Fibroblast of skin of scalp (primary cell): ENCODE measurements around the gene TMEM214.

ENCODE experiments used
- DNase-seq: peaks from one replicate; pipeline ENCODE4 v3.0.0-alpha.2; 2013

Gene TMEM214

DNA sequence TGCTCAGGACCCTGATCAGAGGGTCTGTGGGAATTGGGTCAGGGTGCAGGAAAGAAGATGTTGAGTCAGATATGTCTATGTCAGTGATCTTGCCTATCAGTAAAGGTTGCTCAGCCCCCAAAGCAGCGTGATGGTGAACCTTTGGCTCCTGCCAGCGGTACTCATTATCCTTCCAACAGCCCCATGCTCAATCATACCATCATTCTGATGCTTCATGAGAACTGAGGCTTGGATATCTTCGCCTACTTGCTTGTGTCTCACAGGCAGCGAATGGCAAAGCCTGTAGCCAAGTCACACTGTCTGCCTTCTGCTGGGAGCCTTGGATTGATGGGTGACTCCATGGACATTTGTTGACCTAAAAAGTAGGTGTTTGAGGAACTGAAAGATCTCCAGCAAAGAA lies 19.0 kb upstream of the TMEM214 start:
- DNase-seq = no peak

DNA sequence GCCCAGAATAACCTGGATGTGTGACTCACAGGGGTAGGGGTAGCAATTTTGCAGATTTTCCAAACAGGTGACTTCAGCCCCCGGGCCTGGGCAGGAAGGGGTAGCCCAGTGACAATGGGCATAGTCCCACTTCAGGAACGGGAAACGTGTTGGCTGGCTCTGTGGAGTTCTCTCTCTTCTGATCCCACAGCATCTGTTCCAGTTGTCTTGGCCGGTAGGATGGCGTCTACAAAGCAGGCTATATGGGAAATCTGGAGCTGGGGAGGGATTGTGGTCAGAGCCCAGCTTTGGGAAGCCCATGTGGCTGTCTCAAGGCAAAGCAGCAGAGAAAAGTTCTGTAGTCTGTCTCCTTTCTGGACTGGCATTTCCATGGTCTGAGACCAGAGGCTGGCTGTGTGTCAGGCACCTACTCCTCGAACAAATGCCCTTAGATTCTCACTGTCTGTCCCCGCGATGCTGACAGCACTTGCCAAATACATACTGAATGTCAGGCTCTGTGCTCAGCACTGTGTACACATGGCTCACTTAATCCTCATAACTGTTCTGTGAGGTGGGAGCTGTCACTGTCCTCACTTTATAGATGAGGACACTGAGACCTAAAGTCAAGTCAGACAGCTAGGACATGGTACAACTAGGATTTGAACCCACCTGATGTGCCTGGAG lies 17.9 kb upstream of the TMEM214 start:
- DNase-seq = no peak

DNA sequence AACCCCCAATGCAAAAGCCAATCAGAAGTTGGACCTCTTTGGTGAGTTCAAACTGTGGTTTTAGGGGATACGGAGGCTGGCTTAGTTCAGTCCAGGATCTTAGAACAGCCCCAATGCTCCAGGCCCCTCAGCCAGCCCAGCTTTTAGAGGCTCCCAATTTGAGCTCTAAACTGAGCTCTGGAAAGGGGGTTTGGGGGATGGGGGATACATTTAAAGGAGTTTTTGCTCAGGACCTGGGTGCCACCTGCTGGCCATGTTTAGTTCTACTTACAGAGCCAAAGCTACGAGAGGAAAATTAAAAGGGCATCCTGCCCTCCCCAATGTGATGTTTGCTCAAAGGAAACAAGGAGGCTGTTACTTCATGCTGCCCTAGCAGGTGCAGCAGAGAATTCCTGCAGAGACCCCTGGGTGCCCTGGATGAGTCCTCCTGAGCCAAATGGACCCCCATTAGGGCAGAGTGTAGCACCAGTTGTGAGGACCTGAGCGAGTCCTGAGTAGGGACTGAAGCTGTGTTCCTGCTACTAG lies 15.9 kb upstream of the TMEM214 start:
- peak; percentile 76 for DNase-seq

DNA sequence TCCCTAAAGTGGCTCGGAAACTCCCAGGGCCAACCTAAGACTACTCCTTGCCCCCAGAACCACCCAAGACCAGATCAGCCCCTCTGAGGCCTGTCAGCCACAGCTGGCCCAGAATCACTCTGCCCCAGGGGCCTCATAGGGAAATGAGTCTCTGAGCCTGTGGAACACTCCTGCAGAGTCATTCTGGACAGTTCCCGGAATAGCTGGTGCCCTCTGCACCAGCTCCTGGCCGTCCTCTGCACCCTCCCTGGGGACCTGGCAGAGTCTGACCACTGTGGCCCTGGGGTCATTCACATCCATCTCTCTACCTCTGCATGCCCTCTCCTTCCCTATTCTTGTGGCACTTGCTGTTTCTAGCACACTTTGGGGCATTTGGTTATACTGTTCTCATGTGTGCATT lies 14.6 kb upstream of the TMEM214 start:
- no peak for DNase-seq

DNA sequence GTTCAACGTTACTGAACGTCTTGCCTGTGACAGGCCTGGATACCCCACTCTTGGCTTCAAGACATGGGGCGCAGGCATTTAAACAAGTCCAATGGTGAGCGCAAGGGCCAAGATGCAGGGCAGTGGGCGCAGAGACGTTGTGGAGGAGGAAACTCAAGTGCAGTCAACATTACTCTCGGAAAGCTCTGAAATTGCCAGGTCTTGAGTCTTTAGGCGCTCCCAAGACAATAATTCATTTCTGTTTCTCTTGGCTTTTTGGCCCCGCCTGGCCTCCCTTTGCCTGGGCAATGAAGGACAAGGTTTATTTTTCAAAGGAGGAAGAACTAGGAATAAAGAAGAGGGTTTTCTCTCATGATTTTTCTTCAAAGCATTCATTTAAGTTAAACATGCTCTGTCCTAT lies 13.3 kb upstream of the TMEM214 start:
- DNase-seq = no peak

DNA sequence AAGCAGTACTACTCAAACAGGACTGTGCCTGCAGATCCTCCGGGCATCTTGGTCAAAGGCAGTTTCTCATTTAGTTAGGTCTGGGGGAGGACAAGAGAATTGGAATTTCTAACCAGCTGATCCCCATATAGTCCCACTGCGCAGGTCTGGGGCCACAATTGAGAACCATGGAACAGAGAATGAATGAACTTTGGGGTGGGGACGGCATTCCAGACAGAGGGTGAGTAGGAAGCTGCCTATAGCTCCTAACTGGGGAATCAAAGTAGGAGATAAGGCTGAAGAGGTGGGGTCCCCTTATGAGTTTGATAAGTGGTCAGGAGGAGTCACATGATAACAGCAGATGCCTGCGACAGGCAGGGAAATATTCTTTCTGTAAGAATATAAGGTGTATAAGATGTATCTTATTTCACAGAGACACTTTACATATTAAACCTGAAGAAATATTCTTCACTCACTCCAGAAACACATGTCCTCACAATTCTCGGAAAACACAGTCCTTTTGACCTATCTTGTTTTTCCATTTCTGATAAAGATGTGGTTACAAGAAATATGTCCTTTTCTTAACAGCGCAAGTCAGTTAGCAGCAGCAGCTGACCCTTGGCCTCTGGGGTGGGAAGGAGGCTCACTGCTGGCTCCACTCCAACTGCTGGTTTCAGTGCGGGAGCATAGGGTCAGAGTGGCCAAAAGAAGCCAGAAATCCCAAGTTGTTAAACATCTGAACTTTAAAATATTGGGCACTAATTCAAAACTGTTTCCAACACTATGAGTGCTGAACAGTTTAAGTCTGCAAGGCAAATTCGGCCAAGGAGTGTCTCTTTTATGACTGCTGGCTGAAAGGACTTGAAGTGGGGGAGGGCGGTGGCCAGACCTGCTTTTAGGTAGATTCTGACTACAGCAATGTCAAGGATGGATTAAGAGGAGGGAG lies 12.6 kb upstream of the TMEM214 start:
- no peak for DNase-seq

DNA sequence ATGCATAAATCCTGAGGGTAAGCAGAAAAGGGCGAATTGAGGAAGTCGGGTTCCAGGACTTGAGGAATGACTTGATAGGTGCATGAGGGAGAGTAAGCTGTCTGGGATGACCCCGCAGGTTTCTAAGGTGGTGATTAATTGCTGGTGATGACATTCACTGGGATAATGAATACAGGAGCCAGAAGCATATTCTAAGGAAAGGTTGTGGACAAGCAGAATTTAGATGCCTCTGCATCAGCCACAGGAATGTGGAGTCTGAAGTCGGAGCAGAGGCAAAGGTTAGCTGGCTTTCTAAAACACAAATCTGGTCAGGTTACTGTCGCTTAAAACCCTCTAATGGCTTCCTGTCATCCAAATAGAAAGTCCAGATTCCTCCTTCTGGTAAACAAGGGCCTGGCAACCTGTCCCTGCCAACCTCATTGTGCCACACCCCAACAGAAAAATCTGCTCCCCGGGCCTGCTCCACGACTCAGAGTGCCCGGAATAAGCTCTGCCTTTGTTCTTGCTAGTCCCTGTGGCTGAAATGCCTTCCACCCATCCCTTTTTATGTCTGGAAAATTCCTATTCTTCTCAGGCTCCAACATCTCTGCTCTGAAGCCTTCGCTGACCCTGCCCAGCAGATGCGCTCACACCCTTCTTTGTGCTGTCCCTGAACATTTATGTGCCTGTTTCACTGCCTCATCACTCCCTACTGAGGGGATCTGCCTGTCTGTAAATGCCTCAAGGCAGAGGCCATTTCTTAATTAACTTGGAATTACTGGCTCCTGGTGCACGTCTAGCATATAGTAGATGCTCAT lies 11.3 kb upstream of the TMEM214 start:
- DNase-seq = no peak

DNA sequence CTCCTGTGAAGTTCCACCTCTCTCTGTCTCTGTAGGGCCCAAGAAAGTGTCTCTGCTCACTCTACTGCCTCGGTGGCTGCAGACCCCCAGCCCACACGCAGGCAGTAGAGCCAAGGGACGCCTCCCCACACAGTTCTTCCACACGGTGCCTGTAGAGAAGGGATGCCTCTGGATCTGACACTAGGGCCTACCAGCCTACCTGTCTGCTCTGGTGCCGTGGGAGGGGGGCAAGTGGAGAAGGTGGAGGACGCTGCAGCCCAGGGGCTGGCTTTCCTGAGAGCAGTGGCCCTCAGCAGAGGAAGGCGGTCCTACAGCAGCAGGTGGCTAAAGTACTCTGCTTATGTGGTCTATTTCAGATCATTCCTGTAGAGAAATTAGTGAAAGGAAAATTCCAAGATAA lies 9.0 kb upstream of the TMEM214 start:
- DNase-seq = no peak

DNA sequence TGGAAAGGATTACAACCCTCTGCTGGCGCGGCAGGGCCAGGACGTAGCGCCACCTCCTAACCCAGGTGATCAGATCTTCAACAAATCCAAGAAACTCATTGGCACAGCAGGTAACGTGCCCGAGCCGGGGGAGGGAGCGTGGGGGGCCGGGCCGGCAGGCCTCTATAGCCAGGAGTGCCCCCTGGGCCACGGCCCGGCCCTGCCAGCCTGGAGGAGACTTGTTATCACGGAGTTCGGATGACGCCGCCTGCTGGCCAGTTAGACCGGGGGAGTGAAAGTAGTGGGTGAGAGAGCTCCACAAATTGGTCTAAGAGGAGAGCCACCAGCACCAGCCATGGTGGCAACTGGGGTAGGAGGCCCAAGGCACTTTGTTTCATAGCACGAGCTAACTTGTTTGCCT lies 8.6 kb upstream of the TMEM214 start:
- no peak for DNase-seq

DNA sequence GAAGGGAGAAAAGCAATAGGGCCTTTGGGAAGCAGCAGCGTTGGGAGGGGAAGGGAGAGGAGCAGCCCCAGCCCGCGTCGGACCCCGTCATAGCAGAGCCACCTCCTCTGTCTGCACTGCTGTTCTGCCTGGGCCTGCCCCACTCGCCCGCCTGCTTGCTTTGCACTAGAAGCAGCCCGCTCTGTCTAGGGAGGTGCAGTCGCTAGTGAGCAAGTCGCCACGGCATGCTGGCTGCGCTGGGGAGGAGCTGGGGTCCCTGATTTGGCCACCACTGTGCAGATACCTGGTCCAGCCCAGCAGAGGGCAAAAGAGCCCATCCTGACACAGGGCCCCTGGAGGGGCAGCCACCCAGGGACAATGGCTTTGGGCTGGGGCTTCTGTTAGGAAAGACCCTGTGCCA lies 8.0 kb upstream of the TMEM214 start:
- DNase-seq = no peak

DNA sequence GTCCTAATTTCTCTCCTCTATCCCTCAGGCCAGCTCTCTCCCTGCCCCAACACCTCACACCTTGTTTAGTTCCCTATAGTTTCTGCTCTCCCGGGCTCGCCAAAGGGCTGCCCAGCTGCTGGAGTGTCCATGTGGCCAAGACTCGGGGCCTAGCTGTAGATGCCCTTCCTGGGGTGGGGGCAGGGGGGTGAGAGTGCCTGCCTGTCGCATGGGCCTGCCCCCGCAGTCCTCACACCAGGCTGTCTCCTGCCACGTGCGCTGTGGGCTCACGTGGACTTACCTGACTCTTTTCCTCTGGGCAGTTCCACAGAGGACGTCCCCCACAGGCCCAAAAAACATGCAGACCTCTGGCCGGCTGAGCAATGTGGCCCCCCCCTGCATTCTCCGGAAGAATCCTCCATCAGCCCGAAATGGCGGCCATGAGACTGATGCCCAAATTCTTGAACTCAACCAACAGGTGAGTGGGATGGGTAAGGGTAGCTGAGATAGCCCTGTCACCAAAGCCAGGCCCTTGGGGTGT lies 7.4 kb upstream of the TMEM214 start:
- no peak for DNase-seq

DNA sequence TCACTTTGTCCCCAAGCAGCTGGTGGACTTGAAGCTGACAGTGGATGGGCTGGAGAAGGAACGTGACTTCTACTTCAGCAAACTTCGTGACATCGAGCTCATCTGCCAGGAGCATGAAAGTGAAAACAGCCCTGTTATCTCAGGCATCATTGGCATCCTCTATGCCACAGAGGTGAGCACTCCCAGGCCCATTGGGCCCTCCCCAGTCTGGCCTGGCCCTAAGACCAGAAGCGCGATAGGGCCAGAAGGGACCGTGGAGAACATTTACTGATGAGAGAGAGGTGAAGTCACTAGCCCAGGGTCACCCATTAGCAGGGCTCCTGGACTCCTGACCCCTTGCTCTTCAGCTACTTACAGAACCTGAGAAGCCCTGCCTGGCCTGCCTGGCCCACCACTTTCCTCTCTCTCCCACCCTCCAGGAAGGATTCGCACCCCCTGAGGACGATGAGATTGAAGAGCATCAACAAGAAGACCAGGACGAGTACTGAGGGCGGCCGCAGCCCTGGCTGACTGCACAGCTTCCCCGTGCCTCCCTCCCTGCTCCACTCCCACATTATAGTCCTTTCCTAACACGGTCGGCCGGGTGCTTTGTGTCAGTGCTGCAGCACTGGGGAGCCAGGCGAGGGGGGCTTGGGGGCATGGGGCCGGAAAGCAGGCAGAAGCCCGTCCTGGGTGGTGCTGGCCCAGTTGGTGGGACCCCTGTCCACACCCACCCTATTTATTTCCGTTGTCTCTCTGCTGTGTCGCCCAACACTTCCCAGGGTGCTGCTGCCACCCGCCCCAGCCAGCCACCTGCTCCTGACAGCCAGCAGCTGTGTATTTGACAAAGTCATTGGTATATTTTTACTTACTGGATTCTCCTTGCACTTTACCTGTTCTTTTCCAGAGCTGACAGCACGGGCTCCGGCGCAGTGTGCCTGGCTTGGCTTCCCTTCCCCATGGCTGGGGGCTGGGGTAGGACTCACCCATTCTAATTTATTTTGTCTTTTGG lies 6.6 kb upstream of the TMEM214 start:
- DNase-seq = no peak

DNA sequence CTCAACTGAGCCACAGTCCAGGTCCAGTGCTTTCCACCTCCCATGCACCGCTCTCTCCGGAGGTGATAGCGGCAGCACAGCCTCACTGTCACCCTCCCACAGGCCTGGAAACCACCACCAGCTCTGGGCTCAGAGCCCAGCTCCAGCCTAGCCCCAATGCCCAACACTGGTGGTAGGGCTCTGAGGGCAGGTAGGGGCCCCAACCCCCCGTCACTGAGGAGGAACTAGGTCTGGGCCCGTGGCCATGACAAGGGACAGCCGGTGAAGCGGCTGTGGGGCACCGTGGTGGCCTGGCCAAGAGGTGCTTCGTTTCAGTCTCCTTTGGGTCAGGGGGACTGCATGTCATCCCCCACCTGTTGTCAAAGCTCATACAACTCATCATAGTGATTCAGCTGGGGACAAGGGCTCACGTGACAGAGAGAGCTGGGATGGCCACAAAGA lies 5.5 kb upstream of the TMEM214 start:
- DNase-seq = no peak

DNA sequence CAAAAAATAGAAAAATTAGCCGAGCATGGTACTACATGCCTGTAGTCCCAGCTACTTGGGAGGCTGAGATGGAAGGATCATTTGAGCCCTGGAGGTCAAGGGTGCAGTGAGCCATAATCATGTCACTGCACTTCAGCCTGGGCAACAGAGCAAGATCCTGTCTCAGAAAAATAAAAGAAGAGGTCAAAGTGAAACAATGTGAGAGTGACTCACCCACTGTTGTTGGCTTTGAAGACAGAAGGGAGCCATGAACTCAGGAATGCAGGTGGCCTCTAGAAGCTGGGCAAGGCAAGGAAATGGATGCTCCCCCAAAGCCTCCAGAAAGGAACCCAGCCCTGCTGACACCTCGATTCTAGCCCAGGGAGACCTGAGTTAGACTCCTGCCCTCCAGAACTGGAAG lies 3.7 kb upstream of the TMEM214 start:
- no peak for DNase-seq

DNA sequence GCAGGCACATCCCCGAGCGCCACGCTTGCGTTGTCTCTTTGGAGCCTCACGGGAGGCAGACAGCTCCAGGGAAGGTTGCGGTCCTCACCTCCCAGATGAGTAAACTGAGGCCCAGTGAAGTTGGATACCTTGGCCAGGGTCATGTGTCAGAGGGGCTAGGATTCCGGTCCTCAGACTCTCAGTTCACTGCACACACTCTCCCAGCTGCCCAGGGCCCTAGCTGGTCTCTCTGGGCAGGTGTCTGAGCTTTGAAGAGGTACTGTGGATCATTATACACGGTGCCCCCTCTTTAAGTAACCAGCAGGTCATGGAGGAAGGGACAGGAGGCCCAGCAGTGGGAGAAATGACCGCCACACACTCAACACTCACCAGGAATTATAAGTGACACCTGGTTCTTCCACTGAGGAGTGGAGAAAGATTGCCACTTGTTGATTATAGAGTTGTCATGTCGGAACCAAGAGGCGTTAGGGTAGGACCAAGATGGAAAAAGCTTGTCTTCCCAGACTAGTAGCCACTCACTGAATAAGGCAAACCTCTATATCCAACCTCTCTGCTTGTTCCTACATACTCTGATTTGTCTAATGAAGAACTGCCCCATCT lies 588 bp downstream of the TMEM214 start:
- DNase-seq = no peak

DNA sequence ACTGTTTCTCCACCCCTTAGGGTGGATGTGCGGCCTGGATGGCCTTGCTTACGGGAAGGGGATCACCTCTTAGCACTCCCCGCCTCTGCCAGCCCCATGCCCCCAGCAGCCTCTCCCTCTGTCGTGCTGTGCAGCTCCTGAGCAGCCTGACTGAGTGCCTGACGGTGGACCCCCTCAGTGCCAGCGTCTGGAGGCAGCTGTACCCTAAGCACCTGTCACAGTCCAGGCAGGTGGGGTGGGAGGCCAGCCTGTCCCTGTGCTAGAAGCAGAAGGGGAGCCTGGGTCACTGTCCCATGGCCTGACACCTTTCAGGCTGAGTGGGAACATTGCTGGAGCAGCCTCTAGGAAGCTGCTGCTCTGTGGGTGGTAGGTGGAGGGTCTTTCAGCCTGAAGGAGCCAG lies 5.2 kb downstream of the TMEM214 start:
- DNase-seq = no peak

DNA sequence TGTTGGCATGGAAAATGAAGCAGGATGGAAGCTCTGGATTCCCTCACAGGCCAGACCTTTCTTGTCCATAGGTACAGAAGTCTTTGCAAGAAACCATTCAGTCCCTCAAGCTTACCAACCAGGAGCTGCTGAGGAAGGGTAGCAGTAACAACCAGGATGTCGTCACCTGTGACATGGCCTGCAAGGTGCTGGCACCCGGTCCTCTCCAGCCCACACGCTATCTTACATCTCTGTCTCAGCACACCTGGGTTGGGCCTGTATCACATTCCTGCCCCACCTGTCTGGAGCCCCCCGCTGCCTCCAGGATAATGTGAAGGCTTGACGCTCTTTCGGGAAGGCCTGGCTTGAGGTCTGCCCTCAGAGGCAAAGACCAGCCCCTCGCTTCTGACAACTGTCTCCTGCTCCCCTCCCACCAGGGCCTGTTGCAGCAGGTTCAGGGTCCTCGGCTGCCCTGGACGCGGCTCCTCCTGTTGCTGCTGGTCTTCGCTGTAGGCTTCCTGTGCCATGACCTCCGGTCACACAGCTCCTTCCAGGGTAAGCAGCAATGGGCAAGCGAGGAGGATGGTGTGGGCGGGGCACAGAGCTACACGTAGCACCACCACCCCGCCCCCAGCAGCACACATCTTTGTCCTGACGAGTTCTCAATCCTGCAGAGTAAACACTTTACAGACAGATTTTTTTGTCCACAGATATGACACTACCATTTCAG lies 6.0 kb downstream of the TMEM214 start:
- no peak for DNase-seq

DNA sequence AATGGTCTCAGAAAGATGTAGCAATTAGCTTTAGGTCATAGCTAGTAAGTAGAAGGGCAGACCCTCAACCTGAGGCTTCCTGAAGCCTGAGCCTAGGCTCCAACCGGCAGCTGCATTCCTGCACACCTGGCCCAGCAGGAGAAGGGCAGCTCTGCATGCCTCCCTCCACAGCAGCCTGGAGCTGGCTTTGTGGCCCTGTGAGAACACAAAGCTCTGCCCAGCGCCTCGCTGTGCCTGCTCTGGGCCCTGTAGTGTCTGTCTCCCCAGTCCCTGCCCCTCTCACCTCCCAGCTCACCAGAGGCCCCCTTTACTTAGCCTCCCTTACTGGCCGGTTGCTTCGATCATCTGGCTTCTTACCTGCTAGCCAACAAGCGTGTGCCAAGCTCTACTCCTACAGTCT lies 6.7 kb downstream of the TMEM214 start:
- no peak for DNase-seq

DNA sequence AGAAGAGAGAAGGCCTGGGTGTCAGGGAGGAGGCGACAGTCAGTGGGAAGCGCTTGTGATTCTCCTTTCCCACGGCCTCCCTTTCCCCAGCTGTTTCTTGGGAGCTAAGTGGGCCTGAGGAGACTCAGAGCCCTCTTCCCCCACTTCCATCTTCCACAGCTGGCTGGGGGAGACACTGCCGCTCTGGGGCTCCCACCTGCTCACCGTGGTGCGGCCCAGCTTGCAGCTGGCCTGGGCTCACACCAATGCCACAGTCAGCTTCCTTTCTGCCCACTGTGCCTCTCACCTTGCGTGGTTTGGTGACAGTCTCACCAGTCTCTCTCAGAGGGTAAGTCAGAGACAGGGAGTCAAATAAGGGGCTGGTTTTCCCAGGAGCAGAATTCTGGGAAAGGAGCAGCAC lies 7.1 kb downstream of the TMEM214 start:
- DNase-seq = no peak

DNA sequence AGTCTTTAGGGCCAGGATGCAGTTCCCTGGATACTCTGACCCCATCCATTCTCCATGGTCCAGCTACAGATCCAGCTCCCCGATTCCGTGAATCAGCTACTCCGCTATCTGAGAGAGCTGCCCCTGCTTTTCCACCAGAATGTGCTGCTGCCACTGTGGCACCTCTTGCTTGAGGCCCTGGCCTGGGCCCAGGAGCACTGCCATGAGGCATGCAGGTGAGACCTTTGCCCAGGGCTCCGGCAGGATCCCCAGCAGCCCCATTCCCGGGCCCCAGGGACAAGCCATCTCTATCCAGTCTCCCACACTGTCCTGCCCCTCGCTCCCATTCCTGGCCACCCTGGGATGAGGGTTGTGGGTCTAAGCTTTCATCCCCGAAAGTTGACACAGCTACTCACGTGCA lies 7.5 kb downstream of the TMEM214 start:
- no peak for DNase-seq
